HepG2 (cell line): ENCODE data around the gene VAMP2. TPM values are rescaled to one million over a fixed set of nuclear protein-coding genes. Genes with fewer than 3 reads are reported as not detected.

Experiments used
- ARNT ChIP-seq: fragments of 450-650 bp; IDR thresholded peaks from 2 replicates; pipeline ENCODE4 v1.6.1; 2017
- ATRX ChIP-seq: sonication (generic); formaldehyde crosslinking; IDR thresholded peaks from 2 replicates; pipeline ENCODE4 v1.4.0; 2020; ENCODE audit warnings: missing genetic modification reagents, borderline replicate concordance
- FOSL2 ChIP-seq: sonication (generic); formaldehyde crosslinking; IDR thresholded peaks from 2 replicates; pipeline ENCODE4 v1.4.0; 2020; ENCODE audit warnings: missing genetic modification reagents
- HDAC6 ChIP-seq: fragments of 200-600 bp; sonication (generic); IDR thresholded peaks from 2 replicates; pipeline ENCODE4 v1.7.0; 2017; ENCODE audit warnings: mild to moderate bottlenecking, antibody characterized with exemption, low read length, low read depth
- HES4 ChIP-seq: sonication (generic); formaldehyde crosslinking; IDR thresholded peaks from 2 replicates; pipeline ENCODE4 v1.9.0; 2021; ENCODE audit warnings: mild to moderate bottlenecking, missing genetic modification reagents, borderline replicate concordance
- HMG20A ChIP-seq: IDR thresholded peaks from 2 replicates; pipeline ENCODE4 v1.6.1; 2016; ENCODE audit warnings: borderline replicate concordance
- KLF16 ChIP-seq, 2 experiments: sonication (generic) in 1 of 2; formaldehyde crosslinking in 1 of 2; IDR thresholded peaks; 2 replicates each; pipeline versions ENCODE4 v1.6.1 to v1.8.0; 2016 to 2023; ENCODE audit warnings: missing genetic modification reagents in 2 of 2, missing compliant biosample characterization in 1 of 2
- MAX ChIP-seq: IDR thresholded peaks from 2 replicates; pipeline ENCODE4 v1.6.1; 2012; ENCODE audit warnings: inconsistent platforms
- MXD4 ChIP-seq: IDR thresholded peaks from 2 replicates; pipeline ENCODE4 v1.6.1; 2016; ENCODE audit warnings: mild to moderate bottlenecking, missing biosample characterization, missing genetic modification reagents
- NAIF1 ChIP-seq: sonication (generic); formaldehyde crosslinking; IDR thresholded peaks from 2 replicates; pipeline ENCODE4 v1.5.0; 2020; ENCODE audit warnings: mild to moderate bottlenecking, missing genetic modification reagents, borderline replicate concordance
- POLR2AphosphoS5 ChIP-seq: IDR thresholded peaks from 2 replicates; pipeline ENCODE4 v1.6.1; 2012; ENCODE audit warnings: low read depth, low read length
- PRPF4 ChIP-seq: fragments of 200-400 bp; formaldehyde crosslinking; IDR thresholded peaks from 2 replicates; pipeline ENCODE4 v1.6.1; 2016; ENCODE audit warnings: low read length, low read depth; ENCODE audit not compliant: poor library complexity, severe bottlenecking
- RERE ChIP-seq: IDR thresholded peaks from 2 replicates; pipeline ENCODE4 v1.6.1; 2016; ENCODE audit warnings: low read depth, missing genetic modification reagents, missing compliant biosample characterization
- SKI ChIP-seq: fragments of 450-650 bp; IDR thresholded peaks from one replicate; pipeline ENCODE4 v1.6.1; 2018; ENCODE audit warnings: mild to moderate bottlenecking; ENCODE audit not compliant: partially characterized antibody
- SNAPC2 ChIP-seq: sonication (generic); formaldehyde crosslinking; IDR thresholded peaks from 2 replicates; pipeline ENCODE4 v1.8.1; 2022; ENCODE audit warnings: mild to moderate bottlenecking, missing genetic modification reagents
- SYNCRIP ChIP-seq: fragments of 200-400 bp; formaldehyde crosslinking; IDR thresholded peaks from 2 replicates; pipeline ENCODE4 v1.6.1; 2018; ENCODE audit warnings: mild to moderate bottlenecking, low read depth, low read length; ENCODE audit not compliant: insufficient read depth
- TBX2 ChIP-seq: sonication (generic); formaldehyde crosslinking; IDR thresholded peaks from 2 replicates; pipeline ENCODE4 v1.5.0; 2020; ENCODE audit warnings: missing genetic modification reagents, mild to moderate bottlenecking, borderline replicate concordance
- U2AF1 ChIP-seq: fragments of 200-400 bp; formaldehyde crosslinking; optimal IDR thresholded peaks from 2 replicates; pipeline ENCODE3; 2017; ENCODE audit warnings: mild to moderate bottlenecking, low read depth, low read length
- WIZ ChIP-seq: sonication (generic); formaldehyde crosslinking; IDR thresholded peaks from 2 replicates; pipeline ENCODE4 v1.5.1; 2020; ENCODE audit warnings: mild to moderate bottlenecking, missing genetic modification reagents
- ZMYM2 ChIP-seq: sonication (generic); formaldehyde crosslinking; IDR thresholded peaks from 2 replicates; pipeline ENCODE4 v1.8.0; 2022; ENCODE audit warnings: mild to moderate bottlenecking, missing genetic modification reagents
- ZNF460 ChIP-seq: sonication (generic); formaldehyde crosslinking; IDR thresholded peaks from 2 replicates; pipeline ENCODE4 v1.5.1; 2020; ENCODE audit warnings: missing genetic modification reagents, mild to moderate bottlenecking, borderline replicate concordance
- ZNF513 ChIP-seq: sonication (generic); formaldehyde crosslinking; conservative IDR thresholded peaks from 2 replicates; pipeline ENCODE4 v1.5.0; 2020; ENCODE audit warnings: missing genetic modification reagents
- ZNF552 ChIP-seq: sonication (generic); formaldehyde crosslinking; IDR thresholded peaks from 2 replicates; pipeline ENCODE4 v1.9.0; 2022; ENCODE audit warnings: missing genetic modification reagents, mild to moderate bottlenecking, borderline replicate concordance
- ZNF792 ChIP-seq: IDR thresholded peaks from 2 replicates; pipeline ENCODE4 v1.6.1; 2016
- ZNF839 ChIP-seq: sonication (generic); formaldehyde crosslinking; IDR thresholded peaks from 2 replicates; pipeline ENCODE4 v1.4.0; 2020; ENCODE audit warnings: missing genetic modification reagents, mild to moderate bottlenecking, borderline replicate concordance
- polyA plus RNA-seq, 8 experiments: library from polyadenylated mRNA; depleted of rRNA in 3 of 8; stranded (reverse) in 7 of 8; unstranded in 1 of 8; fragments of >200 nt; fragmentation: Illumina TruSeq in 4 of 8; extraction: Trizol in 4 of 8; gene quantifications; 2 replicates each; pipeline versions ENCODE4 v1.2.1 to v1.2.3, GENCODE V29; 2011 to 2016; ENCODE audit warnings: low read depth in 4 of 8, missing spikeins in 1 of 8, mixed read lengths in 1 of 8; ENCODE audit not compliant: insufficient read depth in 1 of 8
- total RNA-seq, 5 experiments: library from RNA; depleted of rRNA; stranded (reverse); fragments of >200 nt; fragmentation: Illumina TruSeq; extraction: Trizol; gene quantifications; 2 replicates each; pipeline ENCODE4 v1.2.3, GENCODE V29; 2016; ENCODE audit warnings: low read depth in 1 of 5

The VAMP2 gene
- total and polyA plus RNA-seq, 2 of the 13 experiments (the other 11 are each of a cell fraction or from before 2014, with no cell fraction given), result 3.9 to 17.2 TPM

- no peak for TF ChIP-seq RERE (CRISPR knock-in tag)
- TF ChIP-seq ATRX (CRISPR knock-in tag), result no peak
- no peak for TF ChIP-seq ZNF513 (CRISPR knock-in tag)
- TF ChIP-seq NAIF1 (CRISPR knock-in tag), result no peak
- no peak for TF ChIP-seq WIZ (CRISPR knock-in tag)
- peak; percentile 70; the same call in 1 of the 2 replicates for TF ChIP-seq MXD4
- TF ChIP-seq POLR2AphosphoS5, result peak; percentile 32; the same call in 1 of the 2 replicates
- 0 out of 2 replicates have a peak, but pooled peaks have one; percentile 45 for TF ChIP-seq ZMYM2 (CRISPR knock-in tag)
- TF ChIP-seq ZNF460, result no peak
- TF ChIP-seq HES4 (CRISPR knock-in tag), result peak; percentile 29; the same call in 1 of the 2 replicates
- no peak for TF ChIP-seq TBX2 (CRISPR knock-in tag)
- no peak for TF ChIP-seq SYNCRIP
- no peak for TF ChIP-seq HDAC6
- TF ChIP-seq MAX, result peak; percentile 88
- TF ChIP-seq FOSL2 (CRISPR knock-in tag), result peak; percentile 43
- TF ChIP-seq U2AF1, result no peak
- TF ChIP-seq PRPF4, result no peak
- TF ChIP-seq ZNF552 (CRISPR knock-in tag), result no peak
- peak; percentile 52 for TF ChIP-seq SKI
- no peak for TF ChIP-seq SNAPC2 (CRISPR knock-in tag)
- TF ChIP-seq KLF16 (CRISPR knock-in tag; IDR thresholded peaks at IDR 0.05), result peak in 1 of 2 experiments; percentile 46; a peak in 1 of 4 replicates
- TF ChIP-seq ZNF839 (CRISPR knock-in tag), result no peak
- TF ChIP-seq ZNF792 (CRISPR knock-in tag), result peak; percentile 36; the same call in 1 of the 2 replicates
- TF ChIP-seq HMG20A (CRISPR knock-in tag), result no peak
- TF ChIP-seq ARNT, result no peak
Observed at GRCh38 chr17:8152112-8152775, 10.5 kb downstream of the VAMP2 start, which contains the start of gene PER1 (continued).
